Peyer's patch (tissue), 4 donors: Measurements from ENCODE around the gene AMBRA1. TPM values are rescaled to one million over a fixed set of nuclear protein-coding genes. Genes with fewer than 3 reads are reported as not detected.

Source experiments
- DNase-seq, 3 donors: peaks; one replicate each; pipeline ENCODE4 v3.0.0-alpha.2; 2017 to 2019
- H3K27ac ChIP-seq, 4 donors: fragments of 200-600 bp; sonication (generic); one replicate each; pipeline ENCODE4 v1.5.1; 2016 to 2019
- H3K27me3 ChIP-seq, 2 donors: fragments of 200-600 bp; sonication (generic); one replicate each; pipeline ENCODE4 v1.5.1; 2019
- H3K36me3 ChIP-seq, 3 donors: fragments of 200-600 bp; sonication (generic); one replicate each; pipeline ENCODE4 v1.5.1; 2016 to 2019
- H3K4me1 ChIP-seq, 4 donors: fragments of 200-600 bp; sonication (generic); one replicate each; pipeline ENCODE4 v1.5.1; 2016 to 2019
- H3K4me3 ChIP-seq, 4 donors: fragments of 200-600 bp; sonication (generic); 1 replicate in 3 of 4; 2 replicates in 1 of 4; pipeline ENCODE4 v1.5.1; 2016 to 2019; ENCODE audit warnings: mild to moderate bottlenecking in 1 of 4
- H3K9me3 ChIP-seq, 4 donors: fragments of 200-600 bp; sonication (generic); one replicate each; pipeline ENCODE4 v1.5.1; 2016 to 2019; ENCODE audit warnings: mild to moderate bottlenecking in 1 of 4
- CTCF ChIP-seq, 6 experiments: fragments of 450-650 bp in 4 of 6; fragments of 200-600 bp in 2 of 6; sonication (generic) in 1 of 6; IDR thresholded peaks; one replicate each; pipeline ENCODE4 v1.5.1; 2017 to 2019; ENCODE audit warnings: antibody characterized with exemption in 6 of 6, mild to moderate bottlenecking in 3 of 6, moderate library complexity in 1 of 6
- POLR2A ChIP-seq, 2 donors: fragments of 450-650 bp; IDR thresholded peaks; one replicate each; pipeline ENCODE4 v1.5.1; 2017; ENCODE audit warnings: antibody characterized with exemption in 2 of 2, mild to moderate bottlenecking in 2 of 2, moderate library complexity in 2 of 2
- total RNA-seq, 4 donors: library from RNA; depleted of rRNA; stranded (reverse); fragments of >200 nt; gene quantifications; one replicate each; pipeline ENCODE4 v1.1.0, GENCODE V29; 2016

AMBRA1 gene
- total RNA-seq, 4 donors from 2014 or later: 28.9 to 61.6 (median 41.6) TPM

DNA sequence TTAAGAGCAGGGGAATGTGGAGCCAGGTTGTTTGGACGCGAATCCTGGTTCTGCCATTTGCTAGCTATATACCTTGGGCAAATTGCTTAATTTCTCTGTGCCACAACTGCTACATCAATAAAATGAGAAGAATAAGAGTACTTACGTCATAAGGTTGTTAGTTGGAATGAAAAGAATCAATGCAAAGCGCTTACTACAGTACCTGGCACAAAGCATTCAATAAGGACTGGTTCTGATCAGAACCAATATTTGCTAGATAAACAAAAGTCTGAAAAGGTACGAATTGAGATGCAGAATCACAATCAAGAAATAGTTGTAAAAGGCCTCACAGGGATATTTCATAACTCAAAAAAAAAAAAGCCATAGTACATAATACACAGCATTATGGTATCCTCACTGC is 11.2 kb downstream of the AMBRA1 start:
- H3K27ac ChIP-seq: no peak overlapping the region

DNA sequence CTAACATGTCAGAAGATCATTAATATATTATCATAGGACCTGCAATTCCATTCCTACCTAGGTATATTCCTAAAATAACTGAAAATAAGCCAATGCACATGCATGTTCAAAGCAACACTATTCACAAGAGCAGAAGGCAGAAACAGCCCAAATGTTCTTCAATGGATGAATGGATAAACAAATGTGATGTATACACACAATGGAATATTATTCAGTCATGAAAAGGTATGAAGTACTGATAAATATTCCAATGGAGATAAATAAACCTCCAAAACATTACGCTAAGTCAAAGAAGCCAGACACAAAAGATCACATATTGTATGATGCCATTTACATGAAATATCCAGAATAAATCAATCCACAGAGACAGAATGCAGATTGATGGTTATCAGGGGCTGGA is 16.8 kb downstream of the AMBRA1 start:
- no peaks in the 10 kb centered on the region for H3K36me3 ChIP-seq
- no peak for TF ChIP-seq POLR2A (IDR thresholded peaks at IDR 0.05)
- TF ChIP-seq CTCF (IDR thresholded peaks at IDR 0.05): no peak
- H3K4me1 ChIP-seq: no peaks in the 10 kb centered on the region

More for the DNA sequence above, 11.2 kb downstream of the AMBRA1 start:
- Histone ChIP-seq H3K4me3 (no peak overlapping the region), H3K36me3 (no peaks in the 10 kb centered on the region), H3K9me3 (no peaks in the 10 kb centered on the region), H3K27me3 (no peaks in the 10 kb centered on the region), H3K4me1 (no peaks in the 10 kb centered on the region)
- no peak for DNase-seq
- TF ChIP-seq POLR2A (IDR thresholded peaks at IDR 0.05) (no peak), CTCF (IDR thresholded peaks at IDR 0.05) (no peak)

DNA sequence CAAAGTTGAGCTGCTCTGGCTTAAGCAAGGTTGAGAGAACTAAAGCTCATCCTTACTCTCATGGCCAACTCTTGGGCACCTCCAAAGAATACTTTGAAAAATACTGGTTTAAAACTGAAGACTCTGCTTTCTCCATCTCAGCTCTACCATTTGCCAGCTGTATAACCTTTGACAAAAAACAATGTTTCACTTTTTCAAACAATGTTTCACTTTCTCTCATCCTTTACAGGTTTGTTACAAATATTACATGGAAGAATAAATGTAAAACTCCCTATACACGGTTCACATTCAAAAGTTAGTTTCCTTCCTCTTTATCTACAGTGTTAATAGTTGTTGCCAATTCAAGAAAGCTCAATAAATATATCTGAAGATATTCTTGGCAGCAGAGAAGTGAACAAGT is 19.2 kb downstream of the AMBRA1 start:
- no peaks in the 10 kb centered on the region for H3K4me1 ChIP-seq

More for the DNA sequence above, 16.8 kb downstream of the AMBRA1 start:
- DNase-seq: no peak
- Histone ChIP-seq H3K27me3 (no peaks in the 10 kb centered on the region), H3K4me3 (no peak overlapping the region), H3K27ac (no peak overlapping the region), H3K9me3 (no peaks in the 10 kb centered on the region)

DNA sequence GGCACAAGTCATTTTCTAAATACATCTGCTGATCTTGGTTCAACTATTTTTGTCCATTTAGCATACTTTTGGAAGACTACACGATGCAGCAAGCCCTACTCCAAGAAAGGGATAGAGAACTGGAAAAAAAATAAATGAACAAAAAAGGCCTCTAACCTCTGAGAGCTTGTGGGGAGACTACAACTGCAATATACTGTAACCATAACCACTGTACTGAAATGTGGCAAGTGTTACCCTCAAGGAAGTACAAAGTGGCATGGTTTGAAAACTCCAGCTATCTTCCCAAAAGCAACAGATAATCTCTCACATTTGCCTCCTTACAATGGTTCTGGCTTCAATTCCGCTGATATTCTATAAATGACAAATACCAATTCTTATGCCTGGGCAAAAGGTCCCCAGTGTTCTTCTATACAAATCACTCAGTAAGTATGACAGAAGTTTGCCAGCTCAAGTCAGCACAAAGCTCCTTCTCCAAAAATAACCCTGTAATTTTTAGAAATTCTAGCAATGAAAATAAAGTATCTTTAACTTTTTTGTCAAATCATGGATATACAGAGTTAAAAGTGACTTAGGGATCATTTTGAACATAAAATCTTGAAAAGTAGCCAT is 22.9 kb downstream of the AMBRA1 start:
- H3K36me3 ChIP-seq: no peaks in the 10 kb centered on the region
- H3K4me3 ChIP-seq: no peak overlapping the region
- DNase-seq: no peak
- H3K27me3 ChIP-seq: no peaks in the 10 kb centered on the region
- no peaks in the 10 kb centered on the region for H3K9me3 ChIP-seq
- H3K4me1 ChIP-seq: no peaks in the 10 kb centered on the region
- no peak overlapping the region for H3K27ac ChIP-seq
- TF ChIP-seq CTCF (IDR thresholded peaks at IDR 0.05): no peak
- no peak for TF ChIP-seq POLR2A (IDR thresholded peaks at IDR 0.05)

More for the DNA sequence above, 19.2 kb downstream of the AMBRA1 start:
- DNase-seq: no peak
- no peaks in the 10 kb centered on the region for H3K27me3 ChIP-seq
- no peak for TF ChIP-seq CTCF (IDR thresholded peaks at IDR 0.05)
- no peak for TF ChIP-seq POLR2A (IDR thresholded peaks at IDR 0.05)
- H3K36me3 ChIP-seq: no peaks in the 10 kb centered on the region
- H3K9me3 ChIP-seq: no peaks in the 10 kb centered on the region
- no peak overlapping the region for H3K27ac ChIP-seq
- H3K4me3 ChIP-seq: no peak overlapping the region

- DNase-seq: no peak
- Histone ChIP-seq H3K27ac (no peak overlapping the region), H3K4me1 (peaks cover 0 to 10% (median 2%) of the 10 kb centered on the region in 4 donors), H3K27me3 (no peaks in the 10 kb centered on the region), H3K4me3 (no peak overlapping the region), H3K36me3 (no peaks in the 10 kb centered on the region), H3K9me3 (no peaks in the 10 kb centered on the region)
- TF ChIP-seq CTCF (IDR thresholded peaks at IDR 0.05) (no peak), POLR2A (IDR thresholded peaks at IDR 0.05) (no peak)
Observed at GRCh38 chr11:46565232-46565840, 28.5 kb downstream of the AMBRA1 start.
